KOPT-K1 (cell line): ENCODE data around the gene FGFRL1.
A peak's percentile ranks its signal among the peaks of the same experiment; 100 is the strongest.

Experiments
- H3K27ac ChIP-seq: fragments of 200-600 bp; sonication (generic); 2 replicates; pipeline ENCODE4 v1.5.1; 2016; ENCODE audit warnings: antibody characterized with exemption, mild to moderate bottlenecking, low read depth, low read length; ENCODE audit not compliant: poor library complexity, severe bottlenecking
- H3K36me3 ChIP-seq: fragments of 200-600 bp; sonication (generic); 2 replicates; pipeline ENCODE4 v1.5.1; 2017; ENCODE audit warnings: antibody characterized with exemption, mild to moderate bottlenecking, low read length, moderate library complexity; ENCODE audit not compliant: insufficient read depth
- H3K9me3 ChIP-seq: fragments of 200-600 bp; sonication (generic); 2 replicates; pipeline ENCODE4 v1.5.1; 2017; ENCODE audit warnings: antibody characterized with exemption, low read length, mild to moderate bottlenecking; ENCODE audit not compliant: insufficient read depth, poor library complexity, severe bottlenecking

FGFRL1 gene

GRCh38 chr4:986428-986878, 25.0 kb upstream of the FGFRL1 start:
- Histone ChIP-seq H3K27ac (peak overlapping the region; percentile 71), H3K36me3 (peaks cover 10% of the 10 kb centered on the region; the same call in 1 of the 2 replicates), H3K9me3 (no peaks in the 10 kb centered on the region)

GRCh38 chr4:986879-987623, 24.4 kb upstream of the FGFRL1 start, which contains the start of gene IDUA:
TSS of gene IDUA (plus strand) at chr4:987044. CDS start at chr4:987085, 41 bp downstream.
- peak within 1 kb of the TSS; percentile 71 for H3K27ac ChIP-seq
- peaks cover 10% of the 10 kb centered on the region; the same call in 1 of the 2 replicates for H3K36me3 ChIP-seq
- H3K9me3 ChIP-seq: no peaks in the 10 kb centered on the region

GRCh38 chr4:987624-988513, 23.6 kb upstream of the FGFRL1 start:
- H3K36me3 ChIP-seq: peaks cover 10% of the 10 kb centered on the region; the same call in 1 of the 2 replicates
- no peaks in the 10 kb centered on the region for H3K9me3 ChIP-seq
- peak overlapping the region; percentile 71 for H3K27ac ChIP-seq

- Histone ChIP-seq H3K9me3 (no peaks in the 10 kb centered on the region), H3K27ac (no peak overlapping the region), H3K36me3 (peaks cover 10% of the 10 kb centered on the region; the same call in 1 of the 2 replicates)
Observed at GRCh38 chr4:988726-989721, 22.4 kb upstream of the FGFRL1 start.

GRCh38 chr4:989722-990471, 21.5 kb upstream of the FGFRL1 start:
- H3K36me3 ChIP-seq: peaks cover 10% of the 10 kb centered on the region; the same call in 1 of the 2 replicates
- H3K27ac ChIP-seq: no peak overlapping the region
- no peaks in the 10 kb centered on the region for H3K9me3 ChIP-seq

- Histone ChIP-seq H3K9me3 (no peaks in the 10 kb centered on the region), H3K27ac (no peak overlapping the region), H3K36me3 (peaks cover 10% of the 10 kb centered on the region; the same call in 1 of the 2 replicates)
Observed at GRCh38 chr4:990746-991367, 20.6 kb upstream of the FGFRL1 start.

- H3K27ac ChIP-seq: no peak overlapping the region
- peaks cover 10% of the 10 kb centered on the region; the same call in 1 of the 2 replicates for H3K36me3 ChIP-seq
- H3K9me3 ChIP-seq: no peaks in the 10 kb centered on the region
Observed at GRCh38 chr4:991451-992296, 19.8 kb upstream of the FGFRL1 start.

- Histone ChIP-seq H3K27ac (no peak overlapping the region), H3K9me3 (no peaks in the 10 kb centered on the region), H3K36me3 (peaks cover 10% of the 10 kb centered on the region; the same call in 1 of the 2 replicates)
Observed at GRCh38 chr4:992297-993110, 18.9 kb upstream of the FGFRL1 start.

- no peaks in the 10 kb centered on the region for H3K9me3 ChIP-seq
- H3K27ac ChIP-seq: no peak within 1 kb of the TSS
- peaks cover 10% of the 10 kb centered on the region; the same call in 1 of the 2 replicates for H3K36me3 ChIP-seq
Observed at GRCh38 chr4:993111-994029, 18.1 kb upstream of the FGFRL1 start, which contains the start of gene SLC26A1. TSS of gene SLC26A1 (minus strand) at chr4:993404. CDS start at chr4:991703, 1,701 bp downstream.

- no peaks in the 10 kb centered on the region; the same call in 1 of the 2 replicates for H3K36me3 ChIP-seq
- H3K27ac ChIP-seq: no peak overlapping the region
- H3K9me3 ChIP-seq: no peaks in the 10 kb centered on the region
Observed at GRCh38 chr4:995311-996026, 16.0 kb upstream of the FGFRL1 start.
